Hindlimb muscle (tissue), 1 donor: Measurements from ENCODE around the gene CNRIP1. TPM values are rescaled to one million over a fixed set of nuclear protein-coding genes. Genes with fewer than 3 reads are reported as not detected.
A peak's percentile ranks its signal among the peaks of the same experiment; 100 is the strongest.

Source experiments
- DNase-seq: peaks from one replicate; pipeline ENCODE4 v3.0.0-alpha.2; 2013
- polyA plus RNA-seq: library from polyadenylated mRNA; unstranded; fragments of 120-200 nt; gene quantifications from one replicate; pipeline ENCODE4 v1.2.1, GENCODE V29; 2013; ENCODE audit not compliant: insufficient read length

Gene CNRIP1
- polyA plus RNA-seq, 1 donor = 22.4 TPM

- no peak for DNase-seq
Measured at GRCh38 chr2:68291314-68291713, 28.4 kb downstream of the CNRIP1 start.

- peak; percentile 26 for DNase-seq
Measured at GRCh38 chr2:68290901-68291300, 28.8 kb downstream of the CNRIP1 start.

GRCh38 chr2:68287580-68288441 is 31.9 kb downstream of the CNRIP1 start:
- DNase-seq = peak; percentile 41

GRCh38 chr2:68284896-68285295 is 34.9 kb downstream of the CNRIP1 start:
- peak; percentile 41 for DNase-seq

GRCh38 chr2:68283419-68283812 is 36.3 kb downstream of the CNRIP1 start:
- DNase-seq = no peak

- DNase-seq = no peak
Measured at GRCh38 chr2:68282811-68283418, 36.8 kb downstream of the CNRIP1 start.

- no peak for DNase-seq
Measured at GRCh38 chr2:68280796-68281195, 39.0 kb downstream of the CNRIP1 start.

- DNase-seq = no peak
Measured at GRCh38 chr2:68280348-68280747, 39.4 kb downstream of the CNRIP1 start.

GRCh38 chr2:68279691-68280090 is 40.1 kb downstream of the CNRIP1 start:
- DNase-seq = no peak

GRCh38 chr2:68278169-68278568 is 41.6 kb downstream of the CNRIP1 start:
- DNase-seq = no peak

- DNase-seq = no peak
Measured at GRCh38 chr2:68274022-68274421, 45.7 kb downstream of the CNRIP1 start.

GRCh38 chr2:68272246-68272994 is 47.3 kb downstream of the CNRIP1 start:
- DNase-seq = no peak

GRCh38 chr2:68266655-68267054 is 53.1 kb downstream of the CNRIP1 start:
- DNase-seq = no peak

GRCh38 chr2:68263632-68264031 is 56.1 kb downstream of the CNRIP1 start:
- no peak for DNase-seq

GRCh38 chr2:68258851-68259250 is 60.9 kb downstream of the CNRIP1 start:
- no peak for DNase-seq

- DNase-seq = no peak
Measured at GRCh38 chr2:68256093-68256450, 63.7 kb downstream of the CNRIP1 start.

- peak; percentile 35 for DNase-seq
Measured at GRCh38 chr2:68253219-68254068, 66.3 kb downstream of the CNRIP1 start.

- DNase-seq = peak; percentile 97
Measured at GRCh38 chr2:68252400-68253218, 67.1 kb downstream of the CNRIP1 start, which contains the start of gene PPP3R1. TSS of gene PPP3R1 (minus strand) at chr2:68252532. CDS start at chr2:68252127, 405 bp downstream.

- DNase-seq = peak; percentile 25
Measured at GRCh38 chr2:68251855-68252399, 67.8 kb downstream of the CNRIP1 start.

GRCh38 chr2:68251187-68251854 is 68.4 kb downstream of the CNRIP1 start:
- DNase-seq = peak; percentile 71
